Large intestine (tissue), 3 donors: Measurements from ENCODE around the gene SASH1. TPM values are rescaled to one million over a fixed set of nuclear protein-coding genes. Genes with fewer than 3 reads are reported as not detected.

Source experiments
- DNase-seq, 2 donors: peaks; one replicate each; pipeline versions ENCODE4 v3.0.0 to v3.0.0-alpha.2; 2013
- H3K27ac ChIP-seq: one replicate; pipeline ENCODE4 v1.5.1; 2013; ENCODE audit warnings: low read length
- H3K27me3 ChIP-seq: 2 replicates; pipeline ENCODE4 v1.6.1; 2013; ENCODE audit warnings: low read length; ENCODE audit not compliant: control insufficient read depth, insufficient read depth
- H3K36me3 ChIP-seq: 2 replicates; pipeline ENCODE4 v1.6.1; 2013; ENCODE audit warnings: low read length; ENCODE audit not compliant: control insufficient read depth, insufficient read depth
- H3K4me1 ChIP-seq: one replicate; pipeline ENCODE4 v1.6.1; 2013; ENCODE audit warnings: low read length; ENCODE audit not compliant: control insufficient read depth, insufficient read depth
- H3K4me3 ChIP-seq: one replicate; pipeline ENCODE4 v1.5.1; 2013; ENCODE audit warnings: low read length
- H3K9me3 ChIP-seq: one replicate; pipeline ENCODE4 v1.6.1; 2013; ENCODE audit warnings: mild to moderate bottlenecking, low read depth, low read length, moderate library complexity; ENCODE audit not compliant: control insufficient read depth
- WGBS: methylation state at CpG from one replicate; pipeline ENCODE4 v1.1.5; 2013; ENCODE audit warnings: low lambda C conversion rate; ENCODE audit not compliant: insufficient coverage; 5-methylcytosine and 5-hydroxymethylcytosine counted together
- polyA plus RNA-seq: library from polyadenylated mRNA; unstranded; fragments of 120-200 nt; gene quantifications from one replicate; pipeline ENCODE4 v1.2.1, GENCODE V29; 2013

SASH1 gene
- polyA plus RNA-seq, 1 donor = 15.9 TPM

DNA sequence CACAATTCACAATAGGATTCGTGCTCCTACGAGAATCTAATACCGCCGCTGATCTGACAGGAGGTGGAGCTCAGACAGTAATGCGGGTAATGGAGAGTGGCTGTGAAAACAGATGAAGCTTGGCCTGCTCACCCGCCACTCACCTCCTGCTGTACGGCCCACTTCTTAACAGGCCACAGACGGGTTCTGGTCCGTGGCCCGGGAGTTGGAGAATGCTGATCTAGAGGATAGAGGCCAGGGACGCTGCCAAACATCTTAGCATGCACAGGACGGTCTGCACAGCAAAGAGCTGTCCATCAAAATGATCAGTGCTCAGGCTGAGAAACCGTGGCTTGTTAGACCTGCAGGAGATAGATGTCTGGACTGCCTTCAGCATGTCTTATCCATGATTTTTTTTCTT lies 186.4 kb downstream of the SASH1 start:
- Histone ChIP-seq H3K36me3 (peaks cover 52% of the 10 kb centered on the region), H3K4me3 (no peak overlapping the region), H3K27ac (no peak overlapping the region), H3K9me3 (no peaks in the 10 kb centered on the region), H3K27me3 (no peaks in the 10 kb centered on the region), H3K4me1 (no peaks in the 10 kb centered on the region)
- DNase-seq = no peak
- WGBS = no CpG with 5 or more reads among the region's 13 CpGs

DNA sequence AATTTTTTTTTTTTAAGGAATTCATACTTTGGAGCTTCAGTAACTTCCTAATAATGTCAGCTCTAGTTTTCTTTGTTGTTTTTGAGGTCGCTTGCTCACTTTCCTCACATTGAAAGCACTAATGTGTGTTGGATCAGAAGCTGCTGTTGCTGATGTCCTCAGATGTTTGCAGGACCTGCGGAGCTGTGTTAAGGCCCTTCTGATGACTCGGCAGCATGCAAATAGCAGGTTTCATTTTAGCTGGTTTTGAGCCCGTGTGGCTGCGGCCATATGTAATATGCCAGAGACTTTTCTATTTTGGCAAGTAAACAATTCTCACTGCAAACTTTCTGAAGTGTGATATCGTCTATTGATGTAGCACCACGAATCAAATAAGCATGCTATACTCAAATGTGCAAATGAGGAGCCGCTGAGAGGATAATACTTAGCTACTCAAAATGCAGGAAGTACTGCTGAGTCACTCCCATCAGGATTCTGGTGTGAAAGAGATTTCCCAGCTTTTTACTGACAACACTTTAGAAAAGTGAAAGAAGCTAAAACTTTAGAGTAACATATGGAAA lies 187.8 kb downstream of the SASH1 start:
- Histone ChIP-seq H3K4me3 (no peak overlapping the region), H3K4me1 (no peaks in the 10 kb centered on the region), H3K9me3 (no peaks in the 10 kb centered on the region), H3K27ac (no peak overlapping the region), H3K27me3 (no peaks in the 10 kb centered on the region), H3K36me3 (peaks cover 64% of the 10 kb centered on the region)
- DNase-seq = no peak
- 92% methylated on average over 5 of the region's 8 CpGs for WGBS

GRCh38 chr6:148530976-148531375 lies 188.3 kb downstream of the SASH1 start:
- 91% methylated on average over 4 of the region's 4 CpGs for WGBS
- Histone ChIP-seq H3K36me3 (peaks cover 63% of the 10 kb centered on the region), H3K27ac (no peak overlapping the region)

DNA sequence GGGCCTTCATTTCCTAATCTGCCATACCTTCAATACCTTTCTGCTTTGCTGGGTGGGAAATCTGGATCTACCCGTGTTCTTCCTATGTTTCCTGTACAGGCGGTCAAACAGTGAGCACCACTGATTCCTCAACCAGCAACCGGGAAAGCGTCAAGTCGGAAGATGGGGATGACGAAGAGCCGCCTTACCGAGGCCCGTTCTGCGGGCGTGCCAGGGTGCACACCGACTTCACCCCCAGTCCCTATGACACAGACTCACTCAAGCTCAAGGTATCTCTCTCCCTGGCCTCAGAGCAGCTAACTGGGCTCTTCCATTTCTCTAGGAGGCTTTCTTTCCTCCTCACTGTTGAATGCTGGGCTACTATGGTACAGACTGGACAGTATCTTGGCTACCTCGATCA lies 190.1 kb downstream of the SASH1 start:
- Histone ChIP-seq H3K9me3 (no peaks in the 10 kb centered on the region), H3K36me3 (peaks cover 64% of the 10 kb centered on the region)

More at GRCh38 chr6:148530976-148531375, 188.3 kb downstream of the SASH1 start:
- DNase-seq = no peak
- no peak overlapping the region for H3K4me3 ChIP-seq
- no peaks in the 10 kb centered on the region for H3K4me1 ChIP-seq
- no peaks in the 10 kb centered on the region for H3K9me3 ChIP-seq
- H3K27me3 ChIP-seq = no peaks in the 10 kb centered on the region

GRCh38 chr6:148533309-148534107 lies 190.9 kb downstream of the SASH1 start:
- WGBS = no CpG with 5 or more reads among the region's 24 CpGs
- Histone ChIP-seq H3K27ac (no peak overlapping the region), H3K27me3 (no peaks in the 10 kb centered on the region), H3K9me3 (no peaks in the 10 kb centered on the region), H3K4me3 (no peak overlapping the region), H3K4me1 (no peaks in the 10 kb centered on the region), H3K36me3 (peaks cover 56% of the 10 kb centered on the region)
- no peak for DNase-seq

More for the DNA sequence above, 190.1 kb downstream of the SASH1 start:
- no peak for DNase-seq
- no peaks in the 10 kb centered on the region for H3K4me1 ChIP-seq
- H3K27me3 ChIP-seq = no peaks in the 10 kb centered on the region
- H3K27ac ChIP-seq = no peak overlapping the region
- 100% methylated on average over 2 of the region's 13 CpGs for WGBS
- no peak overlapping the region for H3K4me3 ChIP-seq

- Histone ChIP-seq H3K9me3 (no peaks in the 10 kb centered on the region), H3K27ac (no peak overlapping the region), H3K27me3 (no peaks in the 10 kb centered on the region), H3K4me3 (no peak overlapping the region), H3K36me3 (peaks cover 59% of the 10 kb centered on the region), H3K4me1 (no peaks in the 10 kb centered on the region)
- 100% methylated on average over 3 of the region's 6 CpGs for WGBS
- no peak for DNase-seq
Observed at GRCh38 chr6:148534871-148535270, 192.2 kb downstream of the SASH1 start.

GRCh38 chr6:148535381-148535780 lies 192.7 kb downstream of the SASH1 start:
- Histone ChIP-seq H3K36me3 (peaks cover 64% of the 10 kb centered on the region), H3K4me3 (no peak overlapping the region), H3K27me3 (no peaks in the 10 kb centered on the region), H3K27ac (no peak overlapping the region), H3K9me3 (no peaks in the 10 kb centered on the region), H3K4me1 (no peaks in the 10 kb centered on the region)
- 100% methylated on average over 2 of the region's 7 CpGs for WGBS
- DNase-seq = no peak

GRCh38 chr6:148535976-148536375 lies 193.3 kb downstream of the SASH1 start:
- no peaks in the 10 kb centered on the region for H3K9me3 ChIP-seq
- no peak overlapping the region for H3K4me3 ChIP-seq
- DNase-seq = no peak
- no peaks in the 10 kb centered on the region for H3K4me1 ChIP-seq
- peaks cover 70% of the 10 kb centered on the region for H3K36me3 ChIP-seq
- no CpG with 5 or more reads among the region's 3 CpGs for WGBS
- no peak overlapping the region for H3K27ac ChIP-seq
- no peaks in the 10 kb centered on the region for H3K27me3 ChIP-seq

DNA sequence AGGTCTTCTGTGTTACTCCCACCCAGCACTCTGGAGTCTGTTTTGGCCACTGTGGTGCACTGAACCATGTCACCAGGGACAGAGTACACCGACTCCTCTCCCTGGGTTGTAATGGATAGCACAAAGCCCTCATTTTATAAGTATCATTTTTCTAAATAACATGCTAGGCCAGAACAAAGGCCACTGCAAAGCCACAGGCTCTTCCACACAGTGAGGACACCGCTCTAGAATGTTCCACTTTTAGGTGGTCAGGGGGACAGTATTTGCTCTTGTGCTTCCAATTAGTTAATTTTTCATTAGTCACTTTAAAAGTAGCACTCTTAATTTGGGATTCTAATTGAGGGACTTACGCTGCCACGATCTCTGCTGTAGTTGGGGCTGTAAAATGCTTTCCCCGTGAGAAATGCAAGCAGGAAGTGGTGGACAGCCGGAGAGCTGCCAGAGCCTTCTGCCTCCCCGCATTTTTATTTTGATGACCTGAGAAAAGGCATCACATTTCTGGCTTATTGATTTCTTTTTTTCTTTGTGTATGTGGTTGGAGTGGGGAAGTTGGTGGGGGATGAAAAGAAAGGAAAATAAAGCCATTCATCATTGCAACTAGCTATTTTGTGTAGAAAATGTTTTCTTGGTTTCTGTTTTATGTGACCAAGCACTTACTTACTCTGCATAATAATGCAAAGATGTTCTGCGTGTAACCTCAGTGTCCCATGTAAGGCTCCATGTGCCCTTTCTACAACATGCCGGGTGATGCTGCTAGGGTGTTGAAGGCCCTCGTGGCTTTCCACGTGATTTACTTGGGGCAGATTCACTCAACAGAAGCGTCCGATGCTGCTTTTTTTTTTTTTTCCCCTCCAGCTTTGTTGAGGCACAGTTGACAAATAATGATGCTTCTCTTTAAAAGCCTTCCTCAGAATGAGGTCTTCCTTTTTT lies 195.9 kb downstream of the SASH1 start:
- Histone ChIP-seq H3K27me3 (no peaks in the 10 kb centered on the region), H3K9me3 (no peaks in the 10 kb centered on the region), H3K4me1 (no peaks in the 10 kb centered on the region), H3K4me3 (no peak overlapping the region), H3K27ac (no peak overlapping the region), H3K36me3 (peaks cover 70% of the 10 kb centered on the region)
- DNase-seq = no peak
- WGBS = 100% methylated on average over 3 of the region's 13 CpGs

GRCh38 chr6:148543540-148543939 lies 200.9 kb downstream of the SASH1 start:
- Histone ChIP-seq H3K9me3 (no peaks in the 10 kb centered on the region), H3K27ac (no peak overlapping the region), H3K4me3 (no peak overlapping the region), H3K36me3 (peaks cover 77% of the 10 kb centered on the region), H3K27me3 (no peaks in the 10 kb centered on the region), H3K4me1 (no peaks in the 10 kb centered on the region)
- no CpG with 5 or more reads among the region's 6 CpGs for WGBS
- no peak for DNase-seq
